B cell (primary cell): ENCODE measurements around the gene GRK5. TPM values are rescaled to one million over a fixed set of nuclear protein-coding genes. Genes with fewer than 3 reads are reported as not detected.

Experiments
- ATAC-seq: fragments of 200-7000 bp; cut with Tn5 transposase; one replicate; pipeline ENCODE4 v1.10.0; 2021; ENCODE audit warnings: low read depth, mild to moderate bottlenecking, moderate number of reproducible peaks, moderate library complexity
- CTCF ChIA-PET: fragments of 350-600 bp; sonication (Branson Sonifier 250); formaldehyde crosslinking; loops from one replicate; lab custom pipeline; 2021; ENCODE audit warnings: antibody characterized with exemption, inconsistent platforms; lab: Charles Lee
- POLR2A ChIA-PET: fragments of 350-600 bp; sonication (Branson Sonifier 250); formaldehyde crosslinking; loops from one replicate; lab custom pipeline; 2021; ENCODE audit warnings: antibody characterized with exemption; lab: Charles Lee
- DNase-seq: peaks from one replicate; pipeline ENCODE4 v3.0.0; 2013
- H2AFZ ChIP-seq: 2 replicates; pipeline ENCODE4 v1.6.1; 2012; ENCODE audit warnings: mild to moderate bottlenecking, low read depth, low read length; ENCODE audit not compliant: insufficient read depth, poor library complexity, severe bottlenecking
- H3K27ac ChIP-seq, 2 donors: 1 replicate in 1 of 2; 2 replicates in 1 of 2; pipeline ENCODE4 v1.5.1; 2012 to 2013; ENCODE audit warnings: low read length in 2 of 2, mild to moderate bottlenecking in 2 of 2, moderate library complexity in 1 of 2
- H3K27me3 ChIP-seq, 4 experiments: fragments of 200-600 bp in 1 of 4; sonication (generic) in 1 of 4; replicated peaks in 1 of 4; 1 replicate in 2 of 4; 2 replicates in 2 of 4; pipeline versions ENCODE4 v1.6.1 to v1.7.0; 2013 to 2016; ENCODE audit warnings: low read length in 3 of 4, mild to moderate bottlenecking in 2 of 4, mixed read lengths in 1 of 4, moderate library complexity in 1 of 4; ENCODE audit not compliant: insufficient read depth in 4 of 4, control insufficient read depth in 3 of 4; ENCODE audit errors: control extremely low read depth in 1 of 4
- H3K36me3 ChIP-seq, 2 experiments: replicated peaks in 1 of 2; 1 replicate in 1 of 2; 2 replicates in 1 of 2; pipeline versions ENCODE4 v1.6.1 to v1.7.1; 2013; ENCODE audit warnings: low read length in 1 of 2; ENCODE audit not compliant: insufficient read depth in 2 of 2, control insufficient read depth in 1 of 2; ENCODE audit errors: control extremely low read depth in 1 of 2, extremely low read depth in 1 of 2
- H3K4me1 ChIP-seq, 2 donors: fragments of 200-600 bp in 1 of 2; sonication (generic) in 1 of 2; 1 replicate in 1 of 2; 2 replicates in 1 of 2; pipeline versions ENCODE4 v1.5.1 to v1.6.1; 2013 to 2017; ENCODE audit warnings: low read length in 2 of 2; ENCODE audit not compliant: control insufficient read depth in 2 of 2, insufficient read depth in 2 of 2
- H3K4me2 ChIP-seq: replicated peaks from 2 replicates; pipeline ENCODE3; 2012; ENCODE audit warnings: mild to moderate bottlenecking, low read depth, low read length; ENCODE audit not compliant: poor library complexity, severe bottlenecking
- H3K4me3 ChIP-seq, 5 experiments: fragments of 200-600 bp in 1 of 5; sonication (generic) in 1 of 5; 1 replicate in 3 of 5; 2 replicates in 2 of 5; pipeline versions ENCODE4 v1.5.1 to v1.7.0; 2011 to 2016; ENCODE audit warnings: low read length in 4 of 5, mild to moderate bottlenecking in 4 of 5, low read depth in 2 of 5, control low read depth in 1 of 5, moderate library complexity in 1 of 5; ENCODE audit not compliant: insufficient read depth in 1 of 5; ENCODE audit errors: control extremely low read depth in 1 of 5, extremely low read depth in 1 of 5
- H3K79me2 ChIP-seq: fragments of 200-600 bp; sonication (generic); one replicate; pipeline ENCODE4 v1.6.0; 2016; ENCODE audit warnings: low read length; ENCODE audit not compliant: control insufficient read depth, insufficient read depth
- H3K9ac ChIP-seq: fragments of 200-600 bp; sonication (generic); 2 replicates; pipeline ENCODE4 v1.6.1; 2017; ENCODE audit warnings: mild to moderate bottlenecking, low read length, moderate library complexity
- H3K9me3 ChIP-seq, 3 donors: one replicate each; pipeline versions ENCODE4 v1.6.1 to v1.7.1; 2013; ENCODE audit warnings: low read length in 2 of 3; ENCODE audit not compliant: control insufficient read depth in 2 of 3, insufficient read depth in 1 of 3; ENCODE audit errors: control extremely low read depth in 1 of 3
- H4K20me1 ChIP-seq: 2 replicates; pipeline ENCODE4 v1.6.0; 2012; ENCODE audit warnings: mild to moderate bottlenecking, low read length; ENCODE audit not compliant: insufficient read depth, control insufficient read depth, poor library complexity, severe bottlenecking
- H3K27ac Mint-ChIP-seq: one replicate; pipeline ENCODE4 v1.8.0; 2021; ENCODE audit warnings: mixed read lengths
- H3K27me3 Mint-ChIP-seq: one replicate; pipeline ENCODE4 v1.8.0; 2021; ENCODE audit warnings: mixed read lengths
- H3K4me1 Mint-ChIP-seq: one replicate; pipeline ENCODE4 v1.8.0; 2021; ENCODE audit warnings: mixed read lengths
- H3K4me3 Mint-ChIP-seq: one replicate; pipeline ENCODE4 v1.8.0; 2021; ENCODE audit warnings: mixed read lengths
- H3K9me3 Mint-ChIP-seq: one replicate; pipeline ENCODE4 v1.8.0; 2022; ENCODE audit warnings: mixed read lengths; ENCODE audit not compliant: insufficient read depth
- CTCF ChIP-seq: fragments of 200-600 bp; IDR thresholded peaks from one replicate; pipeline ENCODE4 v1.8.0; 2022; ENCODE audit warnings: antibody characterized with exemption, mild to moderate bottlenecking
- EZH2 ChIP-seq: IDR thresholded peaks from 2 replicates; pipeline ENCODE4 v1.6.1; 2012; ENCODE audit warnings: borderline replicate concordance, low read depth, mild to moderate bottlenecking, moderate library complexity, low read length; ENCODE audit not compliant: insufficient read depth, poor library complexity, severe bottlenecking
- WGBS: methylation state at CpG from one replicate; pipeline ENCODE4 v1.1.5; 2013; ENCODE audit warnings: missing lambda C conversion rate; ENCODE audit not compliant: insufficient coverage; 5-methylcytosine and 5-hydroxymethylcytosine counted together
- intact Hi-C: fragments of 100-400 bp; cut with micrococcal nuclease; formaldehyde crosslinking; loops from one replicate; pipeline ENCODE4 v1.10.0; 2022
- polyA plus RNA-seq: library from polyadenylated mRNA; depleted of rRNA; stranded (reverse); fragments of >200 nt; gene quantifications from 2 replicates; pipeline ENCODE4 v1.2.3, GENCODE V29; 2012
- total RNA-seq, 2 donors: library from RNA; stranded (reverse); fragments of 120-200 nt in 1 of 2; gene quantifications; 1 replicate in 1 of 2; 2 replicates in 1 of 2; pipeline versions ENCODE4 v1.2.3 to v1.2.4, GENCODE V29; 2013 to 2022

Gene GRK5
- total and polyA plus RNA-seq, 2 donors (not counting 1 experiment from before 2014, with no cell fraction given) = 21.9 to 54.8 TPM

DNA sequence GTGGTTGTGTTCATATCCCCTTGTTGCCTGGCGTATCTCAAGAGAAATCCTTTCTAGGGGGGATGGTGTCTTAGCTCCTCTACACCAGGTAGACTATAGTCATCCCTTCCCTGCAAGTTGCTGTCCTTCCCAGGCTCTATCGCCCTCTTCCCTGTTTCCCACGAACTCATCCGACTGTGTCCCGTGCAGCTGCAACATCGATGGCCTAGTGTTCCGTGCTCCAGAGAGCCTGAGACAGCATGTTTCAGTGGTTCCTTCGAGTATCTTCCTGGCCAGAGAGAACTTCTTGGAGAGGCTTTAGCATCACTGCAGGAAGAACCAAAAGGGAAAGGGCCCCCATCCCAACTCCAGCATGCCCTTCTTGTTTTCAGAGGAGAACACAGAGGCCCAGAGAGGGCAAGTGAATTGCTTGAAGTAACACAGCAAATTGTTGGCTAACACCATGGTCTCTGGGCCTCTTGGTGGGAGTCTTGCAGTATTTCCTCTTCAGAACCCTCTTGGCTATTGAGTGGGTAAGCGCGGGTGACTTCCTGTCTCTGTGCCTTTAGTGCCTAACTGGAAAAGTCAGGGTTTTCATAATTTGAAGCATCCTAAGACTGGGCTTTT lies 172.2 kb downstream of the GRK5 start:
- Histone ChIP-seq H3K4me2 (no peak overlapping the region), H2AFZ (no peak overlapping the region), H3K4me1 (peaks cover 5 to 8% of the 10 kb centered on the region in 2 donors), H4K20me1 (peaks cover 12% of the 10 kb centered on the region), H3K27me3 (no peaks in the 10 kb centered on the region), H3K27ac (no peak overlapping the region), H3K4me3 (no peak overlapping the region), H3K9me3 (peaks cover 0 to 1% (median 0%) of the 10 kb centered on the region in 3 donors), H3K79me2 (peaks cover 69% of the 10 kb centered on the region), H3K9ac (no peak overlapping the region), H3K36me3 (peaks cover 2 to 40% of the 10 kb centered on the region in 2 experiments)
- H3K27me3 Mint-ChIP-seq = no peaks in the 10 kb centered on the region
- H3K4me1 Mint-ChIP-seq = peaks cover 37% of the 10 kb centered on the region
- no peaks in the 10 kb centered on the region for H3K9me3 Mint-ChIP-seq
- ATAC-seq (no peak), DNase-seq (no peak)
- no peak for TF ChIP-seq EZH2
- no peak for TF ChIP-seq CTCF
- POLR2A ChIA-PET = no interaction called here
- CTCF ChIA-PET = no interaction called here
- no peak overlapping the region for H3K4me3 Mint-ChIP-seq
- WGBS = 97% methylated on average over 9 of the region's 10 CpGs
- intact Hi-C loops = no loop called here
- H3K27ac Mint-ChIP-seq = no peak overlapping the region

DNA sequence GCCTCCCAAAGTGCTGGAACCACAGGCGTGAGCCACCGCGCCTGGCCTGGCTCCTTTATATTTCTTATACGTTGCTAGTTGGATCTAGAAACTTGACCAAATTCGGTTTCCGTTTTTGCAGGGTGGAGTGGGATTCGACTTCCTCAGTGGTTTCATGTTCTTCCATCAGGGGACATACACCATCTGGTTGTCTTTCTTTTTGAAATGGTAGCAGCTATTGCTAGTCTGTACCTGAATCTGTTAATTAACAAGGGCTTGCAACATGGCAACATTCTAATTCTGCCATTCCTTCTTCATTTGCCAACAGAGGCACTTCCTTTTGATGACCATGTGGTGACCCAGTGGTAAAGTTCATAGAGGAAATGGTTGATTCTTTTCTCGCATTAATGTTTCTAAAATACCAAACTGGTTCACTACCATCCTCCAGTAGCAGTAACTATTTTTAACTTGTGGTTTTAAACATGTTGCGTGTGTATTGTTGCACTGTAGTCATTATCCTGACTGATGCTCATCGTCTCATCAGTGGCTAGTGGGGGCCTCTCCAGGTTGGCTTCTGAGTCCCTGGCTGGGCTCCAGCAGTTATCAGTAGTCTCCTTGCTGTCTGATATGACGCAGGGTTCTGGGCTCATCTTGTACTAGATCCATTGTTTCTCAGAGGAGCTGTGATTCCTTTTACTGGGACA lies 175.9 kb downstream of the GRK5 start:
- DNase-seq = no peak
- no peak overlapping the region for H3K4me3 Mint-ChIP-seq

More for the DNA sequence above, 175.9 kb downstream of the GRK5 start:
- Mint-ChIP-seq H3K9me3 (no peaks in the 10 kb centered on the region), H3K27ac (peak overlapping the region; percentile 43), H3K27me3 (no peaks in the 10 kb centered on the region), H3K4me1 (peaks cover 21% of the 10 kb centered on the region)
- H4K20me1 ChIP-seq = peaks cover 12% of the 10 kb centered on the region
- H3K9ac ChIP-seq = no peak overlapping the region
- H2AFZ ChIP-seq = no peak overlapping the region
- TF ChIP-seq EZH2 (no peak), CTCF (no peak)
- H3K4me2 ChIP-seq = peak overlapping the region; percentile 1
- H3K27ac ChIP-seq = no peak overlapping the region
- CTCF ChIA-PET = interaction anchor here (0.7 to 1.2 kb wide), 2 partner anchors 19 to 278 kb away, joined by 3 read pairs; no protein-coding TSS in a partner anchor
- peaks cover 0 to 3% (median 0%) of the 10 kb centered on the region in 3 donors for H3K9me3 ChIP-seq
- H3K4me3 ChIP-seq = no peak overlapping the region
- H3K27me3 ChIP-seq = no peaks in the 10 kb centered on the region
- peaks cover 2 to 46% of the 10 kb centered on the region in 2 experiments for H3K36me3 ChIP-seq
- 74% methylated on average over 10 of the region's 11 CpGs for WGBS
- peaks cover 5 to 7% of the 10 kb centered on the region in 2 donors for H3K4me1 ChIP-seq
- peaks cover 67% of the 10 kb centered on the region for H3K79me2 ChIP-seq
- POLR2A ChIA-PET = no interaction called here
- ATAC-seq = no peak
- intact Hi-C loops = no loop called here
